HG03066 (cell line): Measurements from ENCODE around the gene SPOCK1.
"Not testable (repeated sequence)": the region's sequence is repeated elsewhere in the genome, so short reads cannot be mapped to it uniquely, and the experiment has no call there.

ENCODE experiments used
- ATAC-seq: cut with Tn5 transposase; IDR thresholded peaks from one replicate; pipeline ENCODE4 v1.9.1; 2021; ENCODE audit warnings: low read depth; ENCODE audit not compliant: unreplicated experiment

SPOCK1 gene

DNA sequence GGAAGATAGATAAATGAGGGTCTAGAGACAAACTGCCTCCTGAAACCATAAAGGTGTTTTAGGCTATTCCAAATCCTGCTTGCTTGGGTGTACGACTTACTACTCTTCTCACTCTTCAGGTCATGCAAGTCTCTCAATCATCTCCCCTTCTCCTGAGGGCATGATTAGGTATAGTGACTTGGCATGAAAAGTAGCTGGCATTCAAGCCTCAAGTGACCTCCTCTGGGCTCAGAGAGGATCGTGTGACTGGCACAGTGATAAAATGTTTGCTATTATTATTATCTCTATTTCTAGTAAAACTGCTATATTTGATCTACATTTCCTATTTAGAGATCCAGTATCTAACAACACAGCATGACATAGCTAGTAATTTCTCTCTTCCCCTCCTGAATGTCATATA is 494.8 kb downstream of the SPOCK1 start:
- no peak for ATAC-seq

DNA sequence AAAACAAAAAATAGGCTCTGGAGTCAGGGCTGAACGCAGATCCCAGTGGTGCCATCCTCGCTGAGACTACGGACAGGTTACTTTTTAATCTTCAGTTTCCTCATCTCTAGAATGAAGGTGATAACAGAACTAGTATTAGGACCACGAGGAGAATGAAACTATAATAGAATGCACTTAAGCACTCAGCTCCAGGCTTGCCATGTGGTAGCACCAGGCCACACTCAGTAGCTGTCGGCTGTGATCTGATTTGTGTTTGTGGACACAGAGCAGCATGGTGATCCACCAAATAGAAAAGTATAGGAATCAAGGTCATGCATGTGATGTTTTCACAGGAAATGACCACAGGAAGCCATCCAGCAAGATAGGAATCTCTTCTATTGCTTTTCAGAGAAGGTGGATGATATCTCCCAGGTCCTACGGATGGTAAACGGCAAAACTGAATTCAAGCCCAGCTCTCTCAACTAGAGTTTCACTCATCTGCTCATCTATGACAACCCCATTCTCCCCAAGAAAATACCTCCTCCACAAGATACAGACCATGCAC is 498.0 kb downstream of the SPOCK1 start:
- ATAC-seq = no peak

DNA sequence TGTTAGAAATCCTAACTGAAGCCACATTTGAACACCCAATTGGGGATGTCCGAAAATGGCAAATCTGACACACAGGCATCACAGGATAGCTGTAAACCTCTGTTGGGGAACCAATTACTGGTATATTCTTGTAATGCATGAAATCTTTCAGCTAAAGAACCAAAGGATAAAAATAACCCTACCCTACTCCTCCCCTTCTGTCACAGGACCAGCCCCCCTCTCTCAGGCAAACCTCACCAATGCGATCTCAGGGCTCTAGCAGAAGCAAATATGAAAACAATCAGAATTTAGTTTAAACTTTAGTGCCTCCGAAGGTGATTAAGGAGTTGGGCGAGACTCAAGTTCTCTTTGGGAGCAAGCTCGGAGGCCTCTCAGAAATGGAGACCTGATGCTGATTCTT is 499.3 kb downstream of the SPOCK1 start:
- no peak for ATAC-seq

DNA sequence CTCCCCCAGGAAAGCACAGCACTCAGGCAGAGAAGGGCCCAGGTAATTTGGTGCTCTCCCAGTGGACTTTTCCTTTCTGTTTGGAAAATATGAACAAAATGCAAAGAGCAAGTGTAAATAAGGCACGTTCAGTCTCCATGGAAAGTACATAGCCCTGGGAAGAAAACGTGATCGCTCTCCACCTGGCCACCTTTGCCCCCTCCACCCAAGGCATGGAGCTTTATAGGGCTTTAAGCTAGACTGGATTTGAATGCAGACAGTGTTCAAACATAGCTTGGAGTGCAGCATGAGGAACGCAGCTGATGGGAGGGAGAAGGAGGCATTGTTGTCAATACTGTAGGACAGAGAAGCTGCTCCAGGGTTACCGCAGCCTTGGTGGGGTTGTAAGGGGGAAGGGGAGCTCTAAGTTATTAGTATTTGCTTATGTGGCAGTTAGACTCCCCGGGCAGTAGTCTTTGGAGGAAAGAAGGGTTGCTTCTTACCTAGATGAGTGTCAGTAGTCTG is 500.2 kb downstream of the SPOCK1 start:
- ATAC-seq = no peak

DNA sequence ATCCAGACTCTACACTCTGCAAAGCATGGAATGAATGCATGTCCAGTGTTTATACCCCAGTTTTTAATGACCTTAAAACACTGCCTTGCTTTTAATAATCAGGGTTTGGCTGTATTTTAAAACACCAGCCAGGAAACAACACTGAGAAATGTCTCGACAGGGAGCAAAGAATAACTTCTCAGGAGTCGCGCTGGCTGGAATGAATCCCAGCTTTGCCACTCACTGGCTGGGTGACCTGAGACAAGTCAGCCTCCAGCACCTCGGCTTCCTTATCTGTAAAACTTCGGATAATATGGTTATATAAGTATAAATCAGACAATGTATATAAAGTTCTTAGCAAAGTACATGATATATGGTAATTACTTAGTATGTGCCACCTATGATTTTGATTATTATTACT is 505.0 kb downstream of the SPOCK1 start:
- no peak for ATAC-seq

DNA sequence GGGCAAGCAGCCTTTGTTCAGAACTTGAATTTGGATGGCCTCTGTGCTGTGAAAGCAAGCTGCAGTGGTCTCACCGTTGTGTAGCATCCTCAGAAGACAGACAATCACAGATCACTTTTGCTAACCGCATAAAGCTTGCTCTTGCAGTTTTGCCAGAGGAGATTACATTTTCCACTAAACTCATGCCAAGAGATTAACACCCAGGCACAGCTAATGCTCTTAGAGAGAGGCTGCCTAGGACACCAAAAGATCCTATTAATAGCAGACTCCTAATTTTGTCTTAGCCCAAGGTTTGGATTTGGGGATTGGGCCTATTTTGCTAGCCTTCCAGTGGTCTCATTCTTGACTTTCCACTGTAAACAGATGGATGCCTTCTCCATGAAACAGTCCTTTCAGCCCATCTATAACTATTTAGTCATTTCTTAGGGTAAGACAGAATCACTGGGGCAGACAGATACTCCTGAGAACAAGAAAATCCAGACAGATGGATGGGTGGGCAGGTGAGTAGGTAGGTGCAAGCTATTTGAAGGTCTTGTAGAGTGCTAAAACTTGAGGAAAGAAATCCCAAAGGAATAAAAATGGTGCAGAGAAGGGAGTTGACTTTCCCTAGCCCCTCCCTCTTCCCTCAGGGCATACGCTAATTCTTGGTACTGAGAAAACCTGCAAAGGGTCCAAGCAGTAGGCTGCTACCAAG is 506.2 kb downstream of the SPOCK1 start:
- no peak for ATAC-seq

DNA sequence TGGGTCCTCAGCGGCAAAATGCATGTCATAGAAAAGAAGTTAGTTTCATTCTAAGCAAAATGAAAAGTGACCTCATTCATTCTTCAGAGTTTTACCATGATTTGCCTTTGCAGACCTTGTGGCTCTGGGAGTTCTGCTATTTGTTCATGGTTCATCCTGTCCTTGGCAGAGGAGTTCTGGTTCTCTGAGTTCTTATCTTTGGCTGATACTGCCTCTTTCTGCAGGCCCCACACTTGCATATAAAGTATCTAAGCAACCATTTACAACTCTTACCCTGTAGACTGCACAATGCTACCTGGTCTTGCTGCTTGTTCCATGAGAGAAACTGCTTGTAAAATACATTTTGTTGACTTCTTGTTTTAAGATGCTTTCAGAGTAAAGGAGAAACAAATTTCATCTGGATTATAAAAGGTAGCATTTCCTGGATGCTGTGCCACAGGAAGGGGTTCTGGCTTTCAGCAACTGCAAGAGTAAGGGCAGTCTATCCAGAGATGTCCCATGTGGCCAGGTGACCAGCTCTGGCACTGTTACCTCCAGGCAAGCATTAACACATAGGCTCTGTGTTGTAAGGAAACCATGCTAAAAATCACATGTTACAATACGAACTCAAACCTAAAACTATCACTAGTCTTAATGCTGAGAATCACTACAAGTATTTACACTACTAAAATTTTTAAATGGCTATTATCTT is 513.2 kb downstream of the SPOCK1 start:
- ATAC-seq = no peak

DNA sequence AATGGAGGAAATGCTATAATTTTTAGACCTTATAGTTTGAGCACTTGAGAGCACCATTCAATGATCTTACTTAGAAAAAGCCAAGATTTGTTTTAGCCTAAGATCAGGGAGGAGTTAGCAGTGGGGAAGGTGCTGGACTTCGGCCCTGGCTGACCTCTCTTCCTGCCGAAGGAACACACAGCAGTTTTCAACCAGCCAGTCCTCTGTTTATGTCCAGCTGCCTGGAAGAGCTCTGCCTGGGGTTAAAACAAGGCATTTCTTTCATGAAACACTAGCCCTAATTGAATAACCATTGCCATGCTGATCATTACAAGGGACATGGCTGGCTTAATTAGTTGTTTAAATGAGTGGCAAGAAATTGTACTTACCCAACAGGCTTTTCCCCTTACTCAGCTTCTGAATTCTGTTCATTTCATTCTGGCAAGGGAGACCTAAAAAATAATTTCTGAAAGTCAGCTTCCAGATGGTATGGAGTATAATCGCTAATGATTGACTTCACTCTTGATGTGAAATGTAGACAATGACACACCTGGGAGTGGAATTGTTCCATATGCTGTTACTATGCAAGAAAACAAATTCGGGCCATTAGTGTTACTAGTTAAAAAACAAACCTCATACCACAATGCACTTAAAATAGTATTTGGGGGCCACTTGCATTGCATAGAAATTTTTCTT is 514.2 kb downstream of the SPOCK1 start:
- no peak for ATAC-seq

DNA sequence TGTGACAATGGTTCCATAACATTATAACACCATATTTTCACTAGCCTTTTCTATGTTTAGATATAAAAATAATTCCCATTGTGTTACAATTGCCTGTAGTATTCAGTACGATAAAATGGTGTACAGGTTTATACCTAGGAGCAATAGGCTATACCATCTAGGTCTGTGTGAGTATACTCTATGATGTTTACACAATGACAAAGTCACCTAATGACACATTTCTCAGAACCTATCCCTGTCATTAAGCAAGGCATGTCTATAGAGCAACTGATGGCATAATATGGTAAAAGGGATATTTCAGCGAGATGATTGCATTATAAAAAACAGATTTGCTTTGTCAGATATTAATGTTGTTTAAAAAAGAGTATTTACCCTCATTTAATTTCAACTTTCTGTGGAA is 517.2 kb downstream of the SPOCK1 start:
- ATAC-seq = no peak

DNA sequence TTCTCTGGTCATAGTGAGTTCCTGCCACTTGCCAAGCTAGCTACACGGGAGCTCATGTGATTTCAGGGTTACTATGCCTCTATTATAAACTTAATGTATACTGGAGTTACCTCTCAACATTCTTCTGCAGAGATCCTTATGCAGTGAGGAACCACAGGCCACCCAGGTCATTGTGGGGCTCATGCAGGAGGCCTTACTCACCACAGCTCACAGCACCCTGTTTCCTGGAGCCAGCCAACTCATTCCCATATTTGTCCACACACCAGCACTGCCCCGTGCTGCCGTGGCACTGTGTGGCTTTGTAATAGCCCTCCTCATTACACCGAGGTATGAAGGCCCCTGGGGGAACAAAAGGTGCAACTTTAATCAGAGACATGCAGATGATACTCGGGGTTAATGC is 520.0 kb downstream of the SPOCK1 start:
- ATAC-seq = no peak

DNA sequence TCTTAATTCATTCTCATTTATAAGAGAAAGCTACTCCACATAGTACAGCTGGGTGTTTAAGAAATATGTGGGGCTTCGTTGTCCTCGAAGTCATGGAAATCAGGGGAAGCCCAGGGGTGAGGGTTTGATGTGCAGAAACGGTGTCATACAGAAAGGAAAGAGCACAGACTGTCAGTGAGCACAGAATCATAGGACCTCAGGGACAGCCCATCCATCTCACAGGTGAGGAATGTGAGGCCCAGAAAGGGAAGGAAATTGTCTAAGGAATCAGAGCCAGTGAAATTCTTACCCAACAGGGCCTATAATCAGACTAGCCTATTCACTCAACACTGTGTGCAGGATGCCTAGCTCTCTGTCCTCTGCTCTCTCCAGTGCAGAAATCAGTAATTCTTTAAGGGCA is 535.6 kb downstream of the SPOCK1 start:
- ATAC-seq = no peak

DNA sequence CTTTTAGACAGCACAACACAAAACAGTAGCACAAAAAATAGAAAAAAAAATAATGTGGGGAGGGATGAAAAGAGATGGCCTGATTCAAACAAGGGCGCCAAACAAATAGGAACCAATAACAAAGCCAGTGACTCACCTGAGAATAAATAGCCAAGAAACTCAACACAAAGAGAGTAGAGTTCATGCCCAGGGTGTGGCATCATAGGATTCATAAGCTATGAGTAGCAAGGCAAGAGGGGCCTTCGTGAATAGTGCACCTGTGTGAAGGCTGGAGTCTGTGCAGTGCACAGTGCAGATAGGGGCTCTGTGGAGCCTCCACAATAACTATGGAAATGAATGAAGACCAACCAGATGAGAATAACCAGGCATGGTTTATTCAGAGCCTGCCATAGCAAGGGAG is 541.7 kb downstream of the SPOCK1 start:
- no peak for ATAC-seq

DNA sequence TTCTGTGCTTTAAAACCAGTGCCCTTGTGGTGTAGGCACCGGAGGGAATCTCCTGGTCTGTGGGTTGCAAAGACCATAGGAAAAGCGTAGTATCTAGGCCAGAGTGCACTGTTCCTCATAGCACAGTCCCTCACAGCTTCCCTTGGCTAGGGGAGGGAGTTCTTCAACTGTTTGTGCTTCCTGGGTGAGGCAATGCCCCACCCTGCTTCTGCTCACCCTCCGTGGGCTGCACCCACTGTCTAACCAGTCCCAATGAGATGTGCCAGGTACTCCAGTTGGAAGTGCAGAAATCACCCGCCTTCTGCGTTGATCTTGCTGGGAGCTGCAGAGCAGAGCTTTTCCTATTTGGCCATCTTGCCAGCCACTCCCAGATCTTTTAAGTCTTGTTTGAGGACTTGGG is 545.0 kb downstream of the SPOCK1 start:
- ATAC-seq = not testable (repeated sequence)

DNA sequence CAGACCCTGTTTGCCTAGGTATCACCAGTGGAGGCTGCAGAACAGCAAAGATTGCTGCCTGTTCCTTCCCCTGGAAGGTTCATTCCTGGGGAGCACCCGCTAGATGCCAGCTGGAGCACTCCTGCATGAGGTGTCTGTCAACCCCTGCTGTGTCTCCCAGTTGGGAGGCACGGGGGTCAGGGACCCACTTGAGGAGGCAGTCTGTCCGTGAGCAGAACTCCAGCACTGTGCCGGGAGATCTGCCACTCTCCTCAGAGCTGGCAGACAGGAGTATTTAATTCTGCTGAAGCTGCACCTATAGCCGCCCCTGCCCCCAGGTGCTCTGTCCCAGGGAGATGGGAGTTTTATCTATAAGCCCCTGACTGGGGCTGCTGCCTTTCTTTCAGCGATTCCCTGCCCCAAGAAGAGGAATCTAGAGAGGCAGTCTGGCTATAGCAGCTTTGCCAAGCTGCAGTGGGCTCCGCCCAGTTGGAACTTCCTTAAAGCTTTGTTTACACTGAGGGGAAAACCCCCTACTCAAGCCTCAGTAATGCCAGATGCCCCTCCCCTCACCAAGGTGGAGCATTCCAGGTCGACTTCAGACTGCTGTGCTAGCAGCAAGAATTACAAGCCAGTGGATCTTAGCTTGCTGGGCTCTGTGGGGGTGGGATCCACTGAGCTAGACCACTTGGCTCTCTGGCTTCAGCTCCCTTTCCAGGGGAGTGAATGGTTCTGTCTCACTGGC is 545.6 kb downstream of the SPOCK1 start:
- not testable (repeated sequence) for ATAC-seq

DNA sequence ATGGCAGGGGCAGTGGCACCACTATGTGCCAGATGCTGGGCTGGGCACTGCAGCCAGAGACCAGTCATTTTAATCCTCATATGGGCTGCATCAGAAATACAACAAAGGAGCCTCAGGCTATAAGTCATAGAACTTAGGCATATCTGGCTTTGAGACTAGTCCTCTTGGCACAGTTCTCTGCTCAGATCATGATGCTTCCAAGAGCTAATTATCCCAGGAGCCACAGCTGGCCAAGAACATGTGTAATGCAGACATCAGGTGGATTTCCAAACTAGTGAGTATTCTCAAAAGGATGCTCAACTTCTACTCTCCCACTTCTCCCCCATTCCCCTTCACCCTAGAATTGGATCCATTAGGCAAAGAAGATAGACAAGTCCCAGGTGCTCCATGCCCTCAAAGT is 571.6 kb downstream of the SPOCK1 start:
- ATAC-seq = no peak

DNA sequence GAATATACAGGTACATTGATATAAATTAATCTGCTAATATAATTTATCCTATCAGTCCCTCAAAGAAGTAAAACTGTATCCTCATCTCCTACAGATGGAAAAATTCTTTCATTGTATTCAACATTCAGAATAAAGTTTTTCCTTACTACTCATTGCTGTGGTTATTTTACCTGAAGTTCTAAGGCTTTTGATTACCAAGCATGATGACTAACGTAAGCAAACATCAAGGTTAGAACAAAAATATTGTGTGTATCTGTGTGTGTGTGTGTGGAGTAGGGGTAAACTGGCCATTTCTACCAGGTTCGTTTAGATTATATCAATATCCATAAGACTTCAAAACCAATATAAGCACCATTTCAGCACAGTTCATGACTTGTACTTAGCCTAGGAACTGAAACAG is 573.1 kb downstream of the SPOCK1 start:
- no peak for ATAC-seq
